ENCODE measurements around the gene ZNF740. TPM values are rescaled to one million over a fixed set of nuclear protein-coding genes. Genes with fewer than 3 reads are reported as not detected.

Gene ZNF740
- polyA plus RNA-seq, 1 donor from 2014 or later: 24.3 TPM

DNA sequence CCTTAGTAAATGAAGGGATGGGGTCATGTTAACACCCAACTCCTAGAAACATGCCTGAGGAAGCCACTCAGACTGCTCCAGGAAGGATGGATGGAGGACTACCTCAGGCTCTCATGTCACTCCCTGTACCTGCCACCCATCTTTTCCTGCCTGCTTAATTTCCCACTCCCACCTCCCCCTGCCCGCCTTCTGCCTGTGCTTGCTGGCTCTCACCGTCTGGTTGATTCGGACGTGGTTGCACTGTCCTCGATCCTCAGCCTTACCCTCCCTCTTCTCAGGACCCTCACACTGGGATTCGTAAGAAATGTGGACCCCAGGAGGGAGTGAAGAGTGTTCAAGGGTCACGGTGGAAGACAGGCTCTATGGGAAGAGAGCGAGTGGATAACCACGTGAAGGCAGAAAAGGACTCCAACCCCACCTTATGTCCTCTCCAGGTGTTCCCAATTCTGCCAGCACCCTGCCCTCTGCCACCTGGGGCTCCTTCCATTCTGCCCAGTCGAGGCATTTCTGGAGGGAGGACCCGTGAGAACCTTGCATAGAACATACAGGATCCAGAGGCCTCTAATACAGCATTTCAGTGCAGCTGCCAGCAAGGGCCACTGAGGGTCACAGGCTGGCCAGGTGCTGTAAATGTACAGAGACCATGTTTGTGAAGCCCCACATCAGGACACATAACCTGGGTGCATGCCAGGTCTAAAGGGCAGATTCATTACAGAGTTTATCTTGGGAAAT is 13.6 kb downstream of the ZNF740 start:
- Histone ChIP-seq H3K27me3 (ENCODE audit: insufficient read depth, low read depth, low read length) (peaks cover 18% of the 10 kb centered on the region), H3K79me2 (replicated peaks; ENCODE audit: insufficient read depth, low read length) (no peaks in the 10 kb centered on the region)

DNA sequence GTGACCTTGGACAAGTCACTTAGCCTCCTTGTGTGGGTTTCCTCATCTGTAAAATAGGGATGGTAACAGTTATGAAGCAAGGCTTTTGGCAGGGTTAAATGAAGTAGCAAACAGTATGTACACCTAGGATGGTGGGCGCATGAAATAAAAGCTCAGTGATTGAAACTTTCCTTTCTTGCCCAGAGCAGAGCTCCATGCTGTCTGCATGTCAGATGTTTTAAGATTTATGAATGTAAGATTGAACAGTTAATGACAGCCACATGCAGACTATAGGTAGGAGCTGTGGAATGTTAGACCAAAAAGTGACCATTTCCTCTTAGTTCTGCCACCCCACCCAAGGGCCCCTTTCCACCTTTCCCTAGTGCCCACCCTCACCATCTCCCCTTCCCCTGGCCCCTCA is 14.5 kb downstream of the ZNF740 start:
- Histone ChIP-seq H2AFZ (ENCODE audit: low read depth, low read length) (no peak overlapping the region), H3K79me2 (replicated peaks; ENCODE audit: insufficient read depth, low read length) (no peaks in the 10 kb centered on the region), H3F3A (ENCODE audit: insufficient read depth, low read length, poor library complexity, severe bottlenecking) (no peaks in the 10 kb centered on the region), H3K9ac (ENCODE audit: low read length) (no peak overlapping the region), H3K27ac (ENCODE audit: low read length) (no peak overlapping the region), H3K4me3 (ENCODE audit: low read length) (no peak overlapping the region), H3K36me3 (ENCODE audit: insufficient read depth, low read length) (no peaks in the 10 kb centered on the region), H3K4me2 (ENCODE audit: low read length) (no peak overlapping the region), H4K20me1 (ENCODE audit: insufficient read depth) (no peaks in the 10 kb centered on the region), H3K9me3 (ENCODE audit: low read length) (no peaks in the 10 kb centered on the region), H3K27me3 (ENCODE audit: insufficient read depth, low read depth, low read length) (peaks cover 18% of the 10 kb centered on the region), H3K9me2 (ENCODE audit: insufficient read depth, low read length) (no peaks in the 10 kb centered on the region)
- no peak for TF ChIP-seq SMC3 (conservative IDR thresholded peaks at IDR 0.05; ENCODE audit: poor library complexity)
- TF ChIP-seq, protein P1, sequence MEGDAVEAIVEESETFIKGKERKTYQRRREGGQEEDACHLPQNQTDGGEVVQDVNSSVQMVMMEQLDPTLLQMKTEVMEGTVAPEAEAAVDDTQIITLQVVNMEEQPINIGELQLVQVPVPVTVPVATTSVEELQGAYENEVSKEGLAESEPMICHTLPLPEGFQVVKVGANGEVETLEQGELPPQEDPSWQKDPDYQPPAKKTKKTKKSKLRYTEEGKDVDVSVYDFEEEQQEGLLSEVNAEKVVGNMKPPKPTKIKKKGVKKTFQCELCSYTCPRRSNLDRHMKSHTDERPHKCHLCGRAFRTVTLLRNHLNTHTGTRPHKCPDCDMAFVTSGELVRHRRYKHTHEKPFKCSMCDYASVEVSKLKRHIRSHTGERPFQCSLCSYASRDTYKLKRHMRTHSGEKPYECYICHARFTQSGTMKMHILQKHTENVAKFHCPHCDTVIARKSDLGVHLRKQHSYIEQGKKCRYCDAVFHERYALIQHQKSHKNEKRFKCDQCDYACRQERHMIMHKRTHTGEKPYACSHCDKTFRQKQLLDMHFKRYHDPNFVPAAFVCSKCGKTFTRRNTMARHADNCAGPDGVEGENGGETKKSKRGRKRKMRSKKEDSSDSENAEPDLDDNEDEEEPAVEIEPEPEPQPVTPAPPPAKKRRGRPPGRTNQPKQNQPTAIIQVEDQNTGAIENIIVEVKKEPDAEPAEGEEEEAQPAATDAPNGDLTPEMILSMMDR (IDR thresholded peaks at IDR 0.05; ENCODE audit: poor library complexity, severe bottlenecking): no peak
- TF ChIP-seq POLR2AphosphoS5 (IDR thresholded peaks at IDR 0.05): no peak

More for the DNA sequence above, 13.6 kb downstream of the ZNF740 start:
- TF ChIP-seq RAD21 (conservative IDR thresholded peaks at IDR 0.05) (no peak), POLR2AphosphoS5 (IDR thresholded peaks at IDR 0.05) (no peak), MXI1 (conservative IDR thresholded peaks at IDR 0.05; ENCODE audit: poor library complexity, severe bottlenecking) (no peak), TAF1 (IDR thresholded peaks at IDR 0.05; ENCODE audit: low read depth) (no peak), EP300 (conservative IDR thresholded peaks at IDR 0.05; ENCODE audit: poor library complexity, severe bottlenecking) (no peak), SMC3 (conservative IDR thresholded peaks at IDR 0.05; ENCODE audit: poor library complexity) (no peak), EZH2 (IDR thresholded peaks at IDR 0.05; ENCODE audit: borderline replicate concordance, insufficient read depth, low read length, poor library complexity, severe bottlenecking) (no peak)
- TF ChIP-seq, protein P1 (IDR thresholded peaks at IDR 0.05; ENCODE audit: poor library complexity, severe bottlenecking): no peak
- TF ChIP-seq, protein P2, sequence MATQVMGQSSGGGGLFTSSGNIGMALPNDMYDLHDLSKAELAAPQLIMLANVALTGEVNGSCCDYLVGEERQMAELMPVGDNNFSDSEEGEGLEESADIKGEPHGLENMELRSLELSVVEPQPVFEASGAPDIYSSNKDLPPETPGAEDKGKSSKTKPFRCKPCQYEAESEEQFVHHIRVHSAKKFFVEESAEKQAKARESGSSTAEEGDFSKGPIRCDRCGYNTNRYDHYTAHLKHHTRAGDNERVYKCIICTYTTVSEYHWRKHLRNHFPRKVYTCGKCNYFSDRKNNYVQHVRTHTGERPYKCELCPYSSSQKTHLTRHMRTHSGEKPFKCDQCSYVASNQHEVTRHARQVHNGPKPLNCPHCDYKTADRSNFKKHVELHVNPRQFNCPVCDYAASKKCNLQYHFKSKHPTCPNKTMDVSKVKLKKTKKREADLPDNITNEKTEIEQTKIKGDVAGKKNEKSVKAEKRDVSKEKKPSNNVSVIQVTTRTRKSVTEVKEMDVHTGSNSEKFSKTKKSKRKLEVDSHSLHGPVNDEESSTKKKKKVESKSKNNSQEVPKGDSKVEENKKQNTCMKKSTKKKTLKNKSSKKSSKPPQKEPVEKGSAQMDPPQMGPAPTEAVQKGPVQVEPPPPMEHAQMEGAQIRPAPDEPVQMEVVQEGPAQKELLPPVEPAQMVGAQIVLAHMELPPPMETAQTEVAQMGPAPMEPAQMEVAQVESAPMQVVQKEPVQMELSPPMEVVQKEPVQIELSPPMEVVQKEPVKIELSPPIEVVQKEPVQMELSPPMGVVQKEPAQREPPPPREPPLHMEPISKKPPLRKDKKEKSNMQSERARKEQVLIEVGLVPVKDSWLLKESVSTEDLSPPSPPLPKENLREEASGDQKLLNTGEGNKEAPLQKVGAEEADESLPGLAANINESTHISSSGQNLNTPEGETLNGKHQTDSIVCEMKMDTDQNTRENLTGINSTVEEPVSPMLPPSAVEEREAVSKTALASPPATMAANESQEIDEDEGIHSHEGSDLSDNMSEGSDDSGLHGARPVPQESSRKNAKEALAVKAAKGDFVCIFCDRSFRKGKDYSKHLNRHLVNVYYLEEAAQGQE (IDR thresholded peaks at IDR 0.05; ENCODE audit: borderline replicate concordance): no peak
- Histone ChIP-seq H3K9me3 (ENCODE audit: low read length) (no peaks in the 10 kb centered on the region), H3F3A (ENCODE audit: insufficient read depth, low read length, poor library complexity, severe bottlenecking) (no peaks in the 10 kb centered on the region), H3K27ac (ENCODE audit: low read length) (no peak overlapping the region), H3K9me2 (ENCODE audit: insufficient read depth, low read length) (no peaks in the 10 kb centered on the region), H4K20me1 (ENCODE audit: insufficient read depth) (no peaks in the 10 kb centered on the region), H2AFZ (ENCODE audit: low read depth, low read length) (no peak overlapping the region), H3K4me3 (ENCODE audit: low read length) (no peak overlapping the region), H3K4me2 (ENCODE audit: low read length) (no peak overlapping the region), H3K36me3 (ENCODE audit: insufficient read depth, low read length) (no peaks in the 10 kb centered on the region), H3K9ac (ENCODE audit: low read length) (no peak overlapping the region)

Measured in neural cell (in vitro differentiated cells).